HUES6 (cell line): Measurements from ENCODE around the gene ELAPOR1.

Experiments
- H3K27ac ChIP-seq: 2 replicates; pipeline ENCODE4 v1.7.0; 2013; ENCODE audit warnings: low read depth, mild to moderate bottlenecking, low read length, inconsistent platforms
- H3K27me3 ChIP-seq: 2 replicates; pipeline ENCODE4 v1.6.1; 2013; ENCODE audit warnings: low read length; ENCODE audit not compliant: control insufficient read depth, insufficient read depth
- H3K36me3 ChIP-seq: 2 replicates; pipeline ENCODE4 v1.6.1; 2013; ENCODE audit warnings: low read length; ENCODE audit not compliant: control insufficient read depth, insufficient read depth
- H3K4me1 ChIP-seq: 2 replicates; pipeline ENCODE4 v1.6.1; 2013; ENCODE audit warnings: low read length; ENCODE audit not compliant: control insufficient read depth, insufficient read depth
- H3K4me3 ChIP-seq: 2 replicates; pipeline ENCODE4 v1.5.1; 2013; ENCODE audit warnings: low read depth, low read length
- H3K9ac ChIP-seq: one replicate; pipeline ENCODE4 v1.6.1; 2013; ENCODE audit warnings: mild to moderate bottlenecking, low read length
- H3K9me3 ChIP-seq: 2 replicates; pipeline ENCODE4 v1.6.1; 2013; ENCODE audit warnings: low read depth, low read length; ENCODE audit not compliant: control insufficient read depth, insufficient read depth

ELAPOR1 gene

GRCh38 chr1:109099938-109100773 lies 13.8 kb upstream of the ELAPOR1 start:
- Histone ChIP-seq H3K27me3 (no peaks in the 10 kb centered on the region), H3K9me3 (no peaks in the 10 kb centered on the region), H3K4me3 (peak overlapping the region; percentile 89), H3K27ac (peak overlapping the region; percentile 90), H3K36me3 (peaks cover 11% of the 10 kb centered on the region), H3K9ac (peak overlapping the region; percentile 98), H3K4me1 (no peaks in the 10 kb centered on the region)

- Histone ChIP-seq H3K9ac (no peak overlapping the region), H3K4me3 (no peak overlapping the region), H3K36me3 (peaks cover 7% of the 10 kb centered on the region), H3K27me3 (peaks cover 10% of the 10 kb centered on the region; the same call in 1 of the 2 replicates), H3K27ac (no peak overlapping the region), H3K4me1 (no peaks in the 10 kb centered on the region), H3K9me3 (no peaks in the 10 kb centered on the region)
Measured at GRCh38 chr1:109104364-109105151, 9.4 kb upstream of the ELAPOR1 start.

GRCh38 chr1:109105881-109106280 lies 8.0 kb upstream of the ELAPOR1 start:
- H3K4me3 ChIP-seq: no peak overlapping the region
- no peak overlapping the region for H3K27ac ChIP-seq
- peaks cover 7% of the 10 kb centered on the region for H3K36me3 ChIP-seq
- H3K9ac ChIP-seq: no peak overlapping the region
- no peaks in the 10 kb centered on the region for H3K9me3 ChIP-seq
- H3K4me1 ChIP-seq: no peaks in the 10 kb centered on the region
- peaks cover 24% of the 10 kb centered on the region for H3K27me3 ChIP-seq

- Histone ChIP-seq H3K27me3 (peaks cover 41% of the 10 kb centered on the region), H3K36me3 (no peaks in the 10 kb centered on the region), H3K9me3 (no peaks in the 10 kb centered on the region), H3K4me1 (no peaks in the 10 kb centered on the region; the same call in 1 of the 2 replicates), H3K27ac (no peak overlapping the region), H3K4me3 (no peak overlapping the region), H3K9ac (no peak overlapping the region)
Measured at GRCh38 chr1:109107785-109108184, 6.1 kb upstream of the ELAPOR1 start.

- H3K27me3 ChIP-seq: peaks cover 62% of the 10 kb centered on the region
- no peaks in the 10 kb centered on the region; the same call in 1 of the 2 replicates for H3K4me1 ChIP-seq
- H3K36me3 ChIP-seq: no peaks in the 10 kb centered on the region
- H3K4me3 ChIP-seq: no peak overlapping the region
- H3K9me3 ChIP-seq: no peaks in the 10 kb centered on the region
- H3K27ac ChIP-seq: no peak overlapping the region
- H3K9ac ChIP-seq: no peak overlapping the region
Measured at GRCh38 chr1:109109906-109110305, 4.0 kb upstream of the ELAPOR1 start.

GRCh38 chr1:109111386-109112055 lies 2.4 kb upstream of the ELAPOR1 start:
- no peak overlapping the region for H3K27ac ChIP-seq
- no peaks in the 10 kb centered on the region for H3K36me3 ChIP-seq
- no peak overlapping the region for H3K9ac ChIP-seq
- no peak overlapping the region for H3K4me3 ChIP-seq
- peaks cover 72% of the 10 kb centered on the region for H3K27me3 ChIP-seq
- H3K4me1 ChIP-seq: no peaks in the 10 kb centered on the region; the same call in 1 of the 2 replicates
- H3K9me3 ChIP-seq: no peaks in the 10 kb centered on the region

- no peak overlapping the region for H3K27ac ChIP-seq
Measured at GRCh38 chr1:109112056-109112651, 1.8 kb upstream of the ELAPOR1 start.

GRCh38 chr1:109112652-109113285 lies 1.1 kb upstream of the ELAPOR1 start:
- Histone ChIP-seq H3K9me3 (no peaks in the 10 kb centered on the region), H3K27me3 (peaks cover 67% of the 10 kb centered on the region), H3K4me3 (peak overlapping the region; percentile 61), H3K4me1 (no peaks in the 10 kb centered on the region; the same call in 1 of the 2 replicates), H3K36me3 (no peaks in the 10 kb centered on the region), H3K9ac (no peak overlapping the region), H3K27ac (no peak overlapping the region)

More at GRCh38 chr1:109112056-109112651, 1.8 kb upstream of the ELAPOR1 start:
- Histone ChIP-seq H3K9ac (no peak overlapping the region), H3K4me3 (no peak overlapping the region), H3K4me1 (no peaks in the 10 kb centered on the region; the same call in 1 of the 2 replicates), H3K9me3 (no peaks in the 10 kb centered on the region), H3K27me3 (peaks cover 68% of the 10 kb centered on the region), H3K36me3 (no peaks in the 10 kb centered on the region)

GRCh38 chr1:109114342-109114674 lies 393 bp downstream of the ELAPOR1 start:
- H3K4me1 ChIP-seq: no peaks in the 10 kb centered on the region; the same call in 1 of the 2 replicates
- peak overlapping the region; percentile 61 for H3K4me3 ChIP-seq
- no peak overlapping the region for H3K27ac ChIP-seq
- no peaks in the 10 kb centered on the region for H3K36me3 ChIP-seq
- peaks cover 67% of the 10 kb centered on the region for H3K27me3 ChIP-seq
- no peaks in the 10 kb centered on the region for H3K9me3 ChIP-seq
- H3K9ac ChIP-seq: no peak overlapping the region

GRCh38 chr1:109115685-109116084 lies 1.8 kb downstream of the ELAPOR1 start:
- peaks cover 56% of the 10 kb centered on the region for H3K27me3 ChIP-seq
- H3K36me3 ChIP-seq: no peaks in the 10 kb centered on the region
- no peaks in the 10 kb centered on the region; the same call in 1 of the 2 replicates for H3K4me1 ChIP-seq
- no peaks in the 10 kb centered on the region for H3K9me3 ChIP-seq
- H3K9ac ChIP-seq: no peak overlapping the region
- H3K4me3 ChIP-seq: no peak overlapping the region
- no peak overlapping the region for H3K27ac ChIP-seq
